Stimulated activated CD4-positive, alpha-beta T cell treated with anti-CD3 and anti-CD28 coated beads, Interleukin-4, amount 100 ng/mL, for 48 hours (primary cell): Measurements from ENCODE around the gene HOXB13.

ENCODE experiments used
- DNase-seq, 2 donors: peaks; one replicate each; pipeline ENCODE4 v3.0.0-alpha.2; 2020; ENCODE audit warnings: low read depth in 2 of 2

HOXB13 gene

DNA sequence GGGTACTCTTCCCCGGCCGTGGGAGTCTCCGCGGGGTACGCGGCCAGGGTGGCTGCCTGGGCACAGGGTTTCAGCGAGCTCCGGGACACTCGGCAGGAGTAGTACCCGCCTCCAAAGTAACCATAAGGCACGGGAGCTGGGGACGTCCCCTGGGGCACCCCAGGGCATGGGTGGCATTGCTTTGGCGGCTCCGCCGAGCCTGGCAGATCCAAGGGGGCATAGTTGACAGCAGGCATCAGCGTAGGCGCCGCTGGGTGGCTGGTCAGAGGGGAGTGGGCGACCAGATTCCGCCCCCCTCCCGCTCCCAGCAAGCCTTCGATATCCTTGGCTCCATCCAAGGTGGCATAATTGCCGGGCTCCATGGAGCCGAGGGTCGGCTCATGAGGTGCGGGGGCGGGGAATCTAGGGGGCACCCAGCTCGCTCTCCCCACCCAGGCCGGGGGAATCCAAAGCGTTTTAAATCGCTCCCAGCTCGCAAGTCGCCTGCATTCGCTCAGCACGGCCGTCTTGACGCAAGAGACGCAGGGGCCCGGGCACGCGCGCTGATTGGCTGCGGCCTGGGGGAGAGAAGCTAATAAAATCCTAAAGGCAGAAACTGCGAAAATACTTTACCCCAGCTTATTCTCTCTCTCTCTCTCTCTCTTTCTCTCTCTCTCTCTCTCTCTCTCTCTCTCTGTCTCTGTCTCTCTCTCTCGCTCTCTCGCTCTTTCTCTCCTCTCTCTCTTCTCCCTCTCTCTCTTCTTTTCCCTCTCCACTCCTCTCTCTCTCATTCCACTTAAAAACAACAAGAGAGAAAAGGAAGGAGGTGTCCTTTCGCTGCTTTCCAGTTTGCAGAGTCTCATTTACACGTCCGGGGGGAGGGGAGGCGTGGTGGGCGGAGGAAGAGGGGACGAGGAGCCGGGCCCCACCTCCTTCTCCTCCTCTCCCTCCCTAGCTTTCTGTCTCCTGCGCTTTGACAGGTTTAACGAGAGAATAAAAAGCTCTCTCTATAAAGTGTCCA is at the start of gene HOXB13:
Gene HOXB13 (minus strand): TSS at position 519 of the 1,000 bp plus-strand sequence. CDS start 157 bp downstream, at position 362.
- DNase-seq: peak; percentile 30 to 46

- no peak for DNase-seq
Observed at GRCh38 chr17:48776602-48777001, 48.1 kb upstream of the HOXB13 start.

DNA sequence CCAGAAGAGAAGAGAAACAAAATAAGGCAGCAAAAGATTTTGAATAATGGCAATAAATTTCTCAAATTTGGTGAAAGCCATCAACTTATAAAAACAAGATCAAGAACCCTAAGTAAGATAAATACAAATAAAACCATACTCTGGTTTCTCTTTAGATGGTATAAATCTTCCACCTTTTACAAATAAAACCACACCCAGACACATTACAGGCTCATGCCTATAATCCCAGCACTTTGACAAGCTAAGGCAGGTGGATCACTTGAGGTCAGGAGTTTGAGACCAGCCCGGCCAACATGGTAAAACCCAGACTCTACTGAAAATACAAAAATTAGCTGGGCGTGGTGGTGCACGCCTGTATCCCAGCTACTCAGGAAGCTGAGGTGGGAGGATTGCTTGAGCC is 44.7 kb upstream of the HOXB13 start:
- no peak for DNase-seq

DNA sequence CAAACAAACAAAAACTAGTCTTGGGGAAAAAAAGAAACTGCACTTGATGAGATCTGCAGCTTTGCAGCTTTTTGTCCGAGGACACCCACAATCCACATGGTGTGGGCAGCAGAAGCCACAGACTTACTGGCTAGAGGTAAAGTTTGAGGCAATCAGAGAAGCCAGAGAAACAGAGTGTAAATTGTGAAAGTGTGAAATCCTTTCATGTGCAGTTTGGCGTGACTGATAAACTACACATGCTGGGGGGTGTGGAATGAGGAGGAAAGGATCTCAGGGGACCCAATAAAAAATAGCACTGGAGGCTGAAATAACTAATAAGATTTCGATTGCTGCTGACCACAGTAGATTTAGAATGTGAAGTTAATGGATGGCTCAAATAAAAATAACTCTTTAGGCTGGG is 42.4 kb upstream of the HOXB13 start:
- DNase-seq: no peak

DNA sequence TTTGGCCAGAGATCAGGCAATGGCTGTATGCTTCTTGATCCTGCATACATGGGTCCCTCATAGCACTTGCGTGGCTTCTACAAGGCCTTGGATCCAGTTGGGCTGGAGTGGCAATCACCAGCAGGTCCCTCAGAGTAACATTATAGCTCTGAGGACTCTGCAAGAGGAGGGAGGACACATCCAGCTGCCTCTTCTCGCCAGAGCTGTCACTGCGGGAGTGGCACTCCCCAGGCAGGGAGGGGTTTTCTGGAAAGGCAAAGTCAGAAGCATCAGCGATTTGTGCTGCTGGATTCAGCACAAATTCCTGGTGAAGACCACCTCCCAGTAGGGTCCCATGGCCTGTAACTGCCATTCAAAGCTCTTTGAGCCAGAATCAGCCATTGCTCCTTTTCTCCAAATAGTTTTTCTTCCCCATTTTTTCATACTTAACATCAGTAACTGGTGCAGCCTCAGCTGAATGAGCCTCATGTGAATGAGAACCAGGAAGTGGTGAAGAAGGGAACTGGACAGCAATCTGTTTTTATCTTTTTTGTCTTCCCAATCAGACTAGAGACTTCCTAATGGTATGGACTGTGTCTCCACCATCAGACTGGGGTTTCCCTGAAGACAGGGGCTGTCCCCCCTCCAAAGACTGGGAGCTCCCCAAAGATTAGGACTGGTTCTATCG is 40.6 kb upstream of the HOXB13 start:
- no peak for DNase-seq

GRCh38 chr17:48767263-48767774 is 38.8 kb upstream of the HOXB13 start:
- no peak for DNase-seq

DNA sequence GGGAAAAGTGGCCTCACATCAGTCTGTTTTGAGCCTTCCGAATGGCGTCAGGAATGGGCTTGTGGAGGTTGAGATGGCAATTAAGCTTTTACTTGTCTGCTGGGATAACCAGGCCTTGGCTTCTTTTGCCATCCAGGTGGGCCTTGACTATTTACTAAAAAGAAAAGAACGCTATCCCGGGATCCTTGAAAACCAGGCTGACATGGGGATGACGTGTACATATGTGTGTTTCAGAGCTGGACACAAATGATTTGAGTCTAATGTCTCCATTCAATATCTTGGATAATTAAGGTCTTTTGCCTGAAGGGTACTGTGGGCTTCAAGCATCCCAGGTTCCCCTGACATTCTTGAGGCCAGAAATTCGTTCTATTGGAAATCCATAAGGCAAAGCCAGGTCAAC is 32.6 kb upstream of the HOXB13 start:
- no peak for DNase-seq

- no peak for DNase-seq
Observed at GRCh38 chr17:48760411-48760810, 31.9 kb upstream of the HOXB13 start.

GRCh38 chr17:48759288-48759687 is 30.7 kb upstream of the HOXB13 start:
- DNase-seq: no peak

GRCh38 chr17:48757524-48757961 is 29.0 kb upstream of the HOXB13 start:
- no peak for DNase-seq

- no peak for DNase-seq
Observed at GRCh38 chr17:48756830-48757251, 28.3 kb upstream of the HOXB13 start.

DNA sequence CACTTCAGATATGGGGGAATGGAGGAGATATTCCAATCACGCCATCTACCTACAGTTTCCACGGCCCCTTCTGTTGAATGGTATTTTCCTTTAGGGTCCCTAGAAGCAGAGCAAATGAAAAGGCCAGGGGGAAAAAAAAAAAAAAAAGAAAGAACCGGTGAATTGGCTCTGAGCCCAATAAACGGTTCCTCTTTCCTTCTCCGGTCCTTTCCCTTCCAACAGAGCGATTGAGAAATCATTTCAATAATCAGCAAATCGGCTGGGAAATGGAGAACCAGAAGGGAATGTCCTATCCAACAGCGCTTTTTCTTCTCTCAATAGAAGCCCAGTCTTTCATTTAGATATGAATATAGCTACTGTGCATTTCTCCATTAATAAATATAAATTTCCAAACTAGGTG is 26.8 kb upstream of the HOXB13 start:
- no peak for DNase-seq

DNA sequence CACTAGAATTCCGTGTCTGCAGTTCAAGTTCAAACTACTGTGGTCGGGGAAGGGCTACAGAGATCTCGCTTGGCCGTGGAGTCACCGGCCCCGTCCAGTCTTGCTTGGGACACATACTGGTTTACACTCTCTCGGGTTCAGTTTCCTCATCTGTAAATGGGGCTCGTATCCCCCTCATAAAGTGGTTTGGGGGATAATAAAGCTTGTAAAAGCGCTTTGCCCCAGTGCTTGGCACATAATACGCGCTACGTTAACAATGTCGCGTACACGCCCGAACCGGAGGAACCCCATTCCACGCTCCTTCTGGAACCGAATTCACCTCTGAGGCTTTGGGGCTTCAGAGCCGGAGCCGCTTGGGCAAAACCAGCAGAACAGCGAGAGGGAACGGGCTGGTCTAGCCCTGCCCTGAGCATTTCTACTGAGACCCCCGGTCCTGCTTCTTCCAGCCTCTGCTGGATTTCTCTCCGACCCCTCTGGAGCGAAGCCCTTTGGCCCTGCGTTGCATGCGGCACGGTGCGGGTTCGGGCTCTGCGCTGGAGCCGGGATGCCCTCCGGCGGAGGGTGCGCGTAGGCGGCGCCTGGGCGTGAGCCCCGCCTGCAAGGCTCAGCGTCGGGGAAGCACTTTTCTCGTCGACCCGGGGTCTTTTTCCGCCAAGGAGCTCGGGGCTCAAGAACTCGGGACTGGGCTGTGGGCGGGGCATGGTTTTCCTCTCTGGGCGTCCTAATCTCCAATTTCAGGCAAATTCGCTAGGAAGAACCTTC is 26.1 kb upstream of the HOXB13 start:
- no peak for DNase-seq

DNA sequence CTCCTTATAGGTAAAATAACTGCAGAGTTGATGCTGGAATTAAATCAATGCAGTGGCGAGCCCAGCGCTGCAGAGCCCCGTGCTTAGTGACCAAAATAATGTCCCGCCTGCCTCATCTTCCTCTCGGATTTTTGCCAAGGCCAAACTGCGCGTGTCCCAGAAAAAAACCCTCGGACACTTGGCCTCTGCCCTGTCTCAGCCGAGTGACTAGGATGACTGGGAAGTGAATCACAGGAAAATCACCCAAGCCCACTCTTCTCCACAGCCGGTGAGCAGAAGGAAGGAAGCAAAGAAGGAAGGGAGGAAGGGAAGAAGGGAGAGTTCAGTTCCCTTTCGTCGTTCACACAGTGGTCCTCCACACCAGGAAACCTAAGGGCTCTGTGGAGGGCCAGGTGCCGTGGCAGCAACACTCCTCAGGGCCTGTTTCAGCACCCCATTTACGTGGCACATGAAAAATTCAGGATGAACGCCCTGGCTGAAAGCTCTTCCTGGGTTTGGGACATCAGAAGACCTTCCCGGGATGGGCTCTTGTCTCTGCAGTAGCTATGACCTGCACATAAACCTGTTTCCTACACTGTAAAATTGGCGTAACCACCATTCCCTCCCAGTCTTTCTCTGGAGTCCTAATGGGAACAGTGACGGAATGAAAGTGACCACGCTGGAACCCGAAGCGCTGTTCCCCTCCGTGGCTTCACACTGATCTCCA is 25.4 kb upstream of the HOXB13 start:
- DNase-seq: no peak

DNA sequence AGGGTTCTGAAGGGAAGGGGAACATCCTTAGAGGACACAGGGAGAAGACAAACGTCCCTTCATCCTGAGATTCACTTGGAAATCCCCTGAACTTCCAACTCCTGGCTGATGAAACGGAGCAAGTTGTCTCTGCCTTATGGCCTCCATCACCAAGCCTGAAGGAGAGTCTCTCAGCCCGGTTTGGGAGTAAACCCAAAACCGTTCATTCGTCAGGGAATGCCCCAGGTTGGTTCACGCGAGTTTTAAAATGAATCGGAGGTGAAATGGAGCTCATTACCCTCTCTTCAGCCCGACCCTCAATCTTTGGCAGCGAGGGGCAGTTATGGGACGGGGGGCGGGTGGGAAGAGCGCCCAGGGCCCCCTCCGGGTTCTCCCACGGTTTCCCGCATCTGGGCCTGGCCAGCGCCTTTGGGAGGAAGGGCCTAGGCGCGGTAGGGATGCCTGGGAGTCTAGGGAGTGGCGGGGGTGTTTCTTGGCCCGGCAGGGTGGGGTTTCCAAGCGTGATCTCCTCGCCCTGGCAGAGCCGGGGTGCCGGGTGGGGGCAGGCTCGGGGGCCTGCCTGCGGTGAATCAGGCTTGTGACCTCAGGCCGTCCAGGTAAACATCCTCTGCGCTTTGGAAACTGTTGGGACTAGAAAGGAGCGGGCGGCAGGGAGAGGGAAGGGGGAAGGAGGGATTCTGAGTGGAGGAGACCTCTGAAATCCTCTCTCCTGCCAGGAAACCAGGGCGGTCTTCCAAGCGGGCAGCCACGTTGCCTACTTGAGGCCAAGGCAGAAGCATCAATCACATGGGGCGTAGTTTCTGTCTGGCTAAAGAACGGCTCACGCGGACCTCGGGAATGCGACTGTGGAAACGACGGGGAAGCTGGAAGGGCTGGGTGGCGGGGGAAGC is 24.1 kb upstream of the HOXB13 start:
- no peak for DNase-seq

DNA sequence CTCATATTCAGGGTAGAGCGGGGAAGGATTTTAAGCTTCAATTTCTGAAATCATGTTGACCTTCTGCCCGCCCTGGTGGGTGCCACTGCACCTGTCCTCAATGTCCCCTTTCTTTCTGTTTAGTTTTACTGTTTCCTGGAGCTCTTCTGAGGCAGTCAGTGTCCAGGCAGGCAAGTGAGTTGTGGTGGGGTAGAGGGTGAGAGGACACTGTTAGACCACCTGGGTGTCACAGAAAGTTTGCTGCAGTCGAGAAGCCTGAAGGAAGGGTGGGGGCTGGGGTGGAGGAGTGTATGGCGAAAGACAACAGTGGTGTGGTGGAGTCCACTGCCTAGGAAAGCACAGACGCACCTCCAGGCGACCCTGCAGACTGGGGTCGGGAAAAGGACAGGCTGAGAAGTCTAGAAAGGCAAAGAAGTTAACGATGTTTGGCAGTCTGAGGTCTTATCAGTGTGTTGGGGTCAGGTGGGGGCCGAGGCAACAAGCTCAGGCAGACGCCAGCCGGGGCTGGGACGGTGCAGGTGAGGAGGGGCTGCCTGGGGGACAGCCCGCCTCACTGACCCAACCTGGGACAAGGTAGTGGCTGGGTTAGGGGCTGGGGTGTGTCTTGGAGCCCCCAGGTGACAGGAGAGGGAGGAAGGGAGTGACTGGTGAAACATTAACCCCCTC is 23.3 kb upstream of the HOXB13 start:
- DNase-seq: no peak

- no peak for DNase-seq
Observed at GRCh38 chr17:48751172-48751571, 22.6 kb upstream of the HOXB13 start.

DNA sequence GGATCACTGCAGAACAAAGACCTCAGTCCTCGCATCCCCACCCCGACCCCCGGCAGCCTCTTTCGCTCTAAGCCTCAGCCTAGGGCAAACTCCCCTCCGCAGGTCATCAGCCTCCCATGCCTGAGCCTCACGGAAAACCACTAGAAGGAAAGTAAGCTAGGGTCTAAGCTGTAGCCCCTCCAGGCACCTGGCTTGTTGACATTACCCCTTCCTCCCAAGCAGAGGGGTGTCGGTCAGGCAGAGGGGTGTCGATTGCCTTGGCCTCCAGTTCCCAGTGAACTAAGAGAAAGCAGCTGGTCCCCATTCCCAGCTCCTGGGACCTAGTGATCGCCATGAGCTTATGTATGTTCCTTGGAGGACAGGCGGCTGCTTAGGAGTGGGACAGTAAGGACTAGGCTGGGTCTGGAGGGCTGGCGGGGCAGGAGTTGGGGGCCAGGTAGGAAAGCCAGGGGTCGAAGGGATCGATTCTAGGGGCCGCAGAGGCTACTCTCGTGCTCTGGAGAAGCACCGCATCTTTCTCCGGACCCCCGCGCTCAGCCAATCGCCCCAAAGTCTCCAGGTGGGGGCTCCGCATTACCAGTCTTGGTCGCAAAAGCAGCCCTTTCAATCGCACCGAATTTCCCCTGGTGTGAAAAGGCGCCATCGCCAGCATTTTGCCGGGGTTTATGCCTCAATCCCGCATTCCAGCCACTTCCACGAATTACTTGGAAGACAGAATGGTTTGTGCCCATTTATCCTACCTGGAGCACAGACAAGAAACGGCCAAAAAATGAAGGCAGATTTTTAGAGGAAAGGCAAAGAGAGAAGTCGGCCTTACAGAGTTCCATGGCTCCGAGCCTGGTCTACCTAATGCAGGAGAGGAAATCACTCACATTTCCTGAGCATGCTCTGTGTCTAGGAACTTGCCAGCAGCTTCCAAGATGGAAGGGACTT is 21.3 kb upstream of the HOXB13 start:
- DNase-seq: no peak
